ENCODE data around the gene TTC28. TPM values are rescaled to one million over a fixed set of nuclear protein-coding genes. Genes with fewer than 3 reads are reported as not detected.

The TTC28 gene
- total RNA-seq, 1 experiment from 2014 or later: 0.12 TPM

- DNase-seq (ENCODE audit: low read depth, low spot score): no peak
- Histone ChIP-seq H3K4me2 (ENCODE audit: low read length) (no peak overlapping the region), H3K36me3 (ENCODE audit: control insufficient read depth in 1 of 2, insufficient read depth in 2 of 2, low read length in 2 of 2) (no peaks in the 10 kb centered on the region), H3K4me1 (ENCODE audit: control insufficient read depth in 1 of 2, insufficient read depth in 2 of 2, low read length in 2 of 2) (no peaks in the 10 kb centered on the region), H3K4me3 (replicated peaks in 1 of 2; ENCODE audit: low read depth in 1 of 2, low read length in 2 of 2) (no peak overlapping the region), H3K9me3 (ENCODE audit: control insufficient read depth in 1 of 2, insufficient read depth in 1 of 2, low read depth in 1 of 2, low read length in 2 of 2) (no peaks in the 10 kb centered on the region), H3K27ac (ENCODE audit: low read depth, low read length) (no peak overlapping the region), H3K9me2 (ENCODE audit: insufficient read depth) (no peaks in the 10 kb centered on the region), H4K20me1 (ENCODE audit: insufficient read depth) (no peaks in the 10 kb centered on the region), H2AFZ (ENCODE audit: low read depth, low read length, poor library complexity, severe bottlenecking) (no peak overlapping the region), H3K9ac (ENCODE audit: low read length) (no peak overlapping the region), H3K79me2 (ENCODE audit: insufficient read depth, low read length) (no peaks in the 10 kb centered on the region), H3K27me3 (ENCODE audit: insufficient read depth, low read length) (peaks cover 65% of the 10 kb centered on the region)
- CTCF ChIA-PET: no interaction called here
- POLR2A ChIA-PET: no interaction called here
- TF ChIP-seq CBX3 (IDR thresholded peaks at IDR 0.05; ENCODE audit: low read depth): no peak
- no peak for TF ChIP-seq TCF7L2 (IDR thresholded peaks at IDR 0.05; ENCODE audit: borderline replicate concordance, extremely low read depth, insufficient read depth, insufficient read length)
- no peak for TF ChIP-seq CEBPB (IDR thresholded peaks at IDR 0.05; ENCODE audit: low read depth)
- TF ChIP-seq RAD21 (IDR thresholded peaks at IDR 0.05; ENCODE audit: low read depth): no peak
- intact Hi-C loops (cut with micrococcal nuclease): no loop called here
- RAD21 ChIA-PET (ENCODE audit: low non-redundant PET in 1 of 2, low total read pairs in 2 of 2, uncharacterized antibody in 2 of 2, unreplicated experiment in 2 of 2): no interaction called here
- no TSS peak for BruUV-seq (replicated peaks)
- no peak for ATAC-seq
Observed at GRCh38 chr22:28129319-28129962, 550.2 kb downstream of the TTC28 start.

- intact Hi-C loops (cut with micrococcal nuclease): no loop called here
- ATAC-seq: no peak
- Histone ChIP-seq H3K9ac (ENCODE audit: low read length) (no peak overlapping the region), H3K79me2 (ENCODE audit: insufficient read depth, low read length) (no peaks in the 10 kb centered on the region), H3K4me2 (ENCODE audit: low read length) (no peak overlapping the region), H3K9me2 (ENCODE audit: insufficient read depth) (no peaks in the 10 kb centered on the region), H3K27ac (ENCODE audit: low read depth, low read length) (no peak overlapping the region), H3K27me3 (ENCODE audit: insufficient read depth, low read length) (peaks cover 71% of the 10 kb centered on the region), H3K4me1 (ENCODE audit: control insufficient read depth in 1 of 2, insufficient read depth in 2 of 2, low read length in 2 of 2) (no peaks in the 10 kb centered on the region), H3K4me3 (replicated peaks in 1 of 2; ENCODE audit: low read depth in 1 of 2, low read length in 2 of 2) (no peak overlapping the region), H3K36me3 (ENCODE audit: control insufficient read depth in 1 of 2, insufficient read depth in 2 of 2, low read length in 2 of 2) (no peaks in the 10 kb centered on the region), H4K20me1 (ENCODE audit: insufficient read depth) (no peaks in the 10 kb centered on the region), H3K9me3 (ENCODE audit: control insufficient read depth in 1 of 2, insufficient read depth in 1 of 2, low read depth in 1 of 2, low read length in 2 of 2) (no peaks in the 10 kb centered on the region), H2AFZ (ENCODE audit: low read depth, low read length, poor library complexity, severe bottlenecking) (no peak overlapping the region)
- ChIA-PET POLR2A (no interaction called here), RAD21 (ENCODE audit: low non-redundant PET in 1 of 2, low total read pairs in 2 of 2, uncharacterized antibody in 2 of 2, unreplicated experiment in 2 of 2) (no interaction called here), CTCF (no interaction called here)
- BruUV-seq (replicated peaks): no TSS peak
- no peak for DNase-seq (ENCODE audit: low read depth, low spot score)
- TF ChIP-seq ATF3 (IDR thresholded peaks at IDR 0.05) (no peak), JUND (IDR thresholded peaks at IDR 0.05) (no peak), TCF7L2 (IDR thresholded peaks at IDR 0.05; ENCODE audit: borderline replicate concordance, extremely low read depth, insufficient read depth, insufficient read length) (no peak), SP1 (IDR thresholded peaks at IDR 0.05; ENCODE audit: low read depth) (no peak), ZBTB33 (IDR thresholded peaks at IDR 0.05; ENCODE audit: extremely low read depth, insufficient replicate concordance, low read length) (no peak), POLR2AphosphoS5 (IDR thresholded peaks at IDR 0.05; ENCODE audit: low read depth, low read length) (no peak), EZH2 (IDR thresholded peaks at IDR 0.05) (no peak), SIN3A (IDR thresholded peaks at IDR 0.05; ENCODE audit: low read depth) (no peak), SRF (IDR thresholded peaks at IDR 0.05; ENCODE audit: low read depth) (no peak), EZH2phosphoT487 (IDR thresholded peaks at IDR 0.05; ENCODE audit: borderline replicate concordance) (no peak), FOSL1 (IDR thresholded peaks at IDR 0.05; ENCODE audit: low read depth) (no peak), REST (IDR thresholded peaks at IDR 0.05; ENCODE audit: low read depth) (no peak), ELF1 (IDR thresholded peaks at IDR 0.05; ENCODE audit: borderline replicate concordance, low read depth) (no peak)
Observed at GRCh38 chr22:28128827-28129226, 550.8 kb downstream of the TTC28 start.
